DOHH2 (cell line): ENCODE results near the gene MINK1.

Source experiments
- H3F3A ChIP-seq: fragments of 200-600 bp; sonication (generic), shearing (Covaris generic); 2 replicates; pipeline ENCODE4 v1.6.0; 2016; ENCODE audit warnings: antibody characterized with exemption, mild to moderate bottlenecking; ENCODE audit not compliant: control insufficient read depth, insufficient read depth
- H3K27ac ChIP-seq: fragments of 200-600 bp; sonication (generic); 2 replicates; pipeline ENCODE4 v1.5.1; 2014; ENCODE audit warnings: low read depth, mild to moderate bottlenecking, low read length, moderate library complexity
- H3K27me3 ChIP-seq: fragments of 200-600 bp; sonication (generic); 2 replicates; pipeline ENCODE4 v1.6.1; 2014; ENCODE audit warnings: mild to moderate bottlenecking, low read length, mixed read lengths; ENCODE audit not compliant: control insufficient read depth
- H3K36me3 ChIP-seq: fragments of 200-600 bp; sonication (generic); 2 replicates; pipeline ENCODE4 v1.6.1; 2014; ENCODE audit warnings: mild to moderate bottlenecking, low read length, moderate library complexity, mixed read lengths; ENCODE audit not compliant: control insufficient read depth
- H3K4me1 ChIP-seq: fragments of 200-600 bp; sonication (generic); 2 replicates; pipeline ENCODE4 v1.6.1; 2014; ENCODE audit warnings: mild to moderate bottlenecking, low read length, mixed read lengths; ENCODE audit not compliant: control insufficient read depth
- H3K4me2 ChIP-seq: fragments of 200-600 bp; sonication (generic); 2 replicates; pipeline ENCODE4 v1.6.0; 2014; ENCODE audit warnings: mild to moderate bottlenecking, low read length, moderate library complexity
- H3K4me3 ChIP-seq: fragments of 200-600 bp; sonication (generic); 2 replicates; pipeline ENCODE4 v1.5.1; 2014; ENCODE audit warnings: mild to moderate bottlenecking, low read length, mixed read lengths
- H3K79me2 ChIP-seq: fragments of 200-600 bp; sonication (generic); 2 replicates; pipeline ENCODE4 v1.6.1; 2014; ENCODE audit warnings: mild to moderate bottlenecking, low read length, mixed read lengths; ENCODE audit not compliant: control insufficient read depth
- H3K9me2 ChIP-seq: fragments of 200-600 bp; sonication (generic); replicated peaks from 2 replicates; pipeline ENCODE4 v1.6.1; 2014; ENCODE audit warnings: mild to moderate bottlenecking, low read length, mixed read lengths; ENCODE audit not compliant: control insufficient read depth
- H3K9me3 ChIP-seq: fragments of 200-600 bp; sonication (generic); 2 replicates; pipeline ENCODE4 v1.6.1; 2014; ENCODE audit warnings: antibody characterized with exemption, low read length, mixed read lengths; ENCODE audit not compliant: control insufficient read depth, insufficient read depth
- H4K20me1 ChIP-seq: fragments of 200-600 bp; sonication (generic); 2 replicates; pipeline ENCODE4 v1.6.0; 2014; ENCODE audit warnings: low read depth, mild to moderate bottlenecking, antibody characterized with exemption, low read length, moderate library complexity; ENCODE audit not compliant: control insufficient read depth, insufficient read depth
- EZH2phosphoT487 ChIP-seq: fragments of 200-600 bp; sonication (generic); IDR thresholded peaks from 2 replicates; pipeline ENCODE4 v1.6.1; 2017; ENCODE audit warnings: borderline replicate concordance, mild to moderate bottlenecking, antibody characterized with exemption, low read length, moderate library complexity, mixed read lengths
- TF ChIP-seq, protein P1 (sequence below): fragments of 200-600 bp; sonication (generic); IDR thresholded peaks from one replicate; pipeline ENCODE4 v1.5.1; 2014; ENCODE audit warnings: antibody characterized with exemption, mild to moderate bottlenecking, low read depth, low read length; ENCODE audit not compliant: poor library complexity, severe bottlenecking

Gene MINK1

DNA sequence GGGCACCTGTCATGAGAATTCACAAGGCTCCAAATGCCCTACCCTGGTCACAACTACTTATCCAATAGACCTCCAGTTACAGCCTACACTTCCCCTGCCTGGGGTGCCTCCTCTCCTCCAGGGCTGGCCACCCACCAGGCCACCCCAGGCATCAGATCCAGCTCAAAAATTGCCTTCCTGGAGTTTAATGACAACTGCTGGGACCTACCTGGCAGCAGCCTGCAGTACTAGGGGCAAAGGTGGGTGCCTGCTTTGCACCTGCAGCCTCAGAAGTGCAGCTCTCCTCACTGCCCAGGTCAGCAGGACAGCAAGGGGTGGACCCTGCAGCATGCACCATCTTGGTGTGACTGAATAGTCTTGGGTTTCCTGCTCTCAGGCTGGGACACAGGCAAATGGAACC is 102.5 kb downstream of the MINK1 start:
- Histone ChIP-seq H3K4me2 (no peak overlapping the region), H3K9me3 (no peaks in the 10 kb centered on the region), H3K36me3 (peaks cover 48% of the 10 kb centered on the region), H3K27ac (no peak overlapping the region), H4K20me1 (no peaks in the 10 kb centered on the region; the same call in 1 of the 2 replicates), H3K27me3 (no peaks in the 10 kb centered on the region), H3K9me2 (no peaks in the 10 kb centered on the region), H3K4me3 (no peak overlapping the region), H3F3A (peaks cover 4% of the 10 kb centered on the region), H3K4me1 (peaks cover 22% of the 10 kb centered on the region), H3K79me2 (peaks cover 25% of the 10 kb centered on the region)
- TF ChIP-seq, protein P1, sequence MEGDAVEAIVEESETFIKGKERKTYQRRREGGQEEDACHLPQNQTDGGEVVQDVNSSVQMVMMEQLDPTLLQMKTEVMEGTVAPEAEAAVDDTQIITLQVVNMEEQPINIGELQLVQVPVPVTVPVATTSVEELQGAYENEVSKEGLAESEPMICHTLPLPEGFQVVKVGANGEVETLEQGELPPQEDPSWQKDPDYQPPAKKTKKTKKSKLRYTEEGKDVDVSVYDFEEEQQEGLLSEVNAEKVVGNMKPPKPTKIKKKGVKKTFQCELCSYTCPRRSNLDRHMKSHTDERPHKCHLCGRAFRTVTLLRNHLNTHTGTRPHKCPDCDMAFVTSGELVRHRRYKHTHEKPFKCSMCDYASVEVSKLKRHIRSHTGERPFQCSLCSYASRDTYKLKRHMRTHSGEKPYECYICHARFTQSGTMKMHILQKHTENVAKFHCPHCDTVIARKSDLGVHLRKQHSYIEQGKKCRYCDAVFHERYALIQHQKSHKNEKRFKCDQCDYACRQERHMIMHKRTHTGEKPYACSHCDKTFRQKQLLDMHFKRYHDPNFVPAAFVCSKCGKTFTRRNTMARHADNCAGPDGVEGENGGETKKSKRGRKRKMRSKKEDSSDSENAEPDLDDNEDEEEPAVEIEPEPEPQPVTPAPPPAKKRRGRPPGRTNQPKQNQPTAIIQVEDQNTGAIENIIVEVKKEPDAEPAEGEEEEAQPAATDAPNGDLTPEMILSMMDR = no peak
- TF ChIP-seq EZH2phosphoT487 = no peak

DNA sequence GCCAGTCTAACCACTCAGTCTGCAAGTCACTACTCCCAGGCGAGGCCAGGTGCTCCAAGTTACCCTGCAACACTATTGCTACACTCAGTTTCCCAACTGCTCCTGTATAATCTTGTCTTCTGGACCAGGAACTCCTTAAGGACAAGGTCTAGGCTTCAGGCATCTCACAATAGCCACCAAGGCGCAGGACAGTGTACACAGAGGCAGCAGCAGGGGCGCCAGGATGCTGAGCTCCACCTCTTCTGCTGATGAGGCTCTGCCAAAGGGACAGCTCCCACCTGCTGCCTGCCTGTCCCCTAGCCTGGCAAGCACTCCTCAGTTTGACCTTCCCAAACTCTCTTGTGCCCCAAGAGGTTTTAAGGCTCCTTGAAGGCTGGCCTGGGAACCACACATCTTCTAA is 103.3 kb downstream of the MINK1 start:
- Histone ChIP-seq H3K4me1 (peaks cover 26% of the 10 kb centered on the region), H3K79me2 (peaks cover 33% of the 10 kb centered on the region), H3K4me2 (no peak overlapping the region), H3K9me3 (no peaks in the 10 kb centered on the region), H3K36me3 (peaks cover 56% of the 10 kb centered on the region), H4K20me1 (no peaks in the 10 kb centered on the region; the same call in 1 of the 2 replicates), H3K4me3 (no peak overlapping the region), H3K27ac (no peak overlapping the region), H3F3A (peaks cover 7% of the 10 kb centered on the region), H3K27me3 (no peaks in the 10 kb centered on the region), H3K9me2 (no peaks in the 10 kb centered on the region)
- TF ChIP-seq EZH2phosphoT487 = no peak

DNA sequence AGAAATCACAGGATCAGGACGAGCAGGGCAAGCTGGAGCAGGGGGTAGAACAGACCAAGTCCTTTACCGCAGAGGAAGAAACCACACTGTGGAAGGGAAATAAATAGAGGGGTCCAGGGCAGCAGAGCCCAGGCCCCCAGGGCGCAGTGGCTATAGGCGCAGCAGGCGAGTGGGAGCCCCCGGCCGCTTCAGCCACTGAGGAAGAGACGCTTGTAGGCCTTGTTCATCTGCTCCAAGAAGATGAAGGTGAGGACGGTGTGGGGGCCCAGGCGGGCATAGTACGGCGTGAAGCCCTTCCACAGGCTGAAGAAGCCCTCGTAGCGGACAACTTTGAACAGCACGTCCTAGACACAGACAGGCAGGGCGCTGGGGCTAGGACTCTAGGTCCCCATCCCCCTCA is 104.4 kb downstream of the MINK1 start:
- H4K20me1 ChIP-seq = no peaks in the 10 kb centered on the region; the same call in 1 of the 2 replicates
- H3F3A ChIP-seq = peaks cover 18% of the 10 kb centered on the region
- peaks cover 44% of the 10 kb centered on the region for H3K79me2 ChIP-seq
- H3K27ac ChIP-seq = no peak overlapping the region
- no peak overlapping the region for H3K4me2 ChIP-seq
- peaks cover 67% of the 10 kb centered on the region for H3K36me3 ChIP-seq
- no peaks in the 10 kb centered on the region for H3K9me3 ChIP-seq
- no peaks in the 10 kb centered on the region for H3K9me2 ChIP-seq
- no peak overlapping the region for H3K4me3 ChIP-seq
- H3K4me1 ChIP-seq = peaks cover 37% of the 10 kb centered on the region
- H3K27me3 ChIP-seq = no peaks in the 10 kb centered on the region
- no peak for TF ChIP-seq EZH2phosphoT487

DNA sequence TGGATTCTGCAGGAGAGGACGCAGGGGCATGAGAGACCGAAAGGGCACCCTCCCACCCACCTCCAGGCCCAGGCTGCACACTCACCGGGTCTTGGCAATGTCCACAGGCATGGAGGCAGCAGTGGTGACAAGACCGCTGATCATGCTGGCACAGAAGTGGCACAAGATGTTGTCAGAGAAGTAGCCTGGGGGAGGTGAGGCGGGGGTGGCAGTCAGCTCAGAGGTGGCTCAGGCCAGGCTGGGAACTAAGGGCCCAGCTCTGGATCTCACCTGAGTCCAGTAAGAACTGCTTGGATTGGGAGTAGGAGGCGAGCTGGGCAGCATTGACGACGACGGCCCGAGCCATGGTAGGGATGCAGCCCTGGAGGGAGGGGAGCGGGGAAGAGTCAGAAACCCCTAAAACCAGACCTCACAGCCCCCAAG is 104.9 kb downstream of the MINK1 start:
- H3K9me2 ChIP-seq = no peaks in the 10 kb centered on the region
- peaks cover 42% of the 10 kb centered on the region for H3K4me1 ChIP-seq
- H4K20me1 ChIP-seq = no peaks in the 10 kb centered on the region; the same call in 1 of the 2 replicates
- peak overlapping the region; percentile 90; the same call in 1 of the 2 replicates for H3K4me3 ChIP-seq
- H3K27ac ChIP-seq = no peak overlapping the region
- H3K36me3 ChIP-seq = peaks cover 72% of the 10 kb centered on the region
- TF ChIP-seq, protein P1 = no peak
- TF ChIP-seq EZH2phosphoT487 = no peak
- peak overlapping the region; percentile 94 for H3K4me2 ChIP-seq
- H3K27me3 ChIP-seq = no peaks in the 10 kb centered on the region
- H3F3A ChIP-seq = peaks cover 23% of the 10 kb centered on the region
- no peaks in the 10 kb centered on the region for H3K9me3 ChIP-seq
- peaks cover 49% of the 10 kb centered on the region for H3K79me2 ChIP-seq
